ENCODE data around the gene MOB3A.

Gene MOB3A

GRCh38 chr19:2051773-2052704 is 44.1 kb downstream of the MOB3A start:
- ATAC-seq: peak; percentile 21
- DNase-seq: peak; percentile 53 to 59
- H3K4me3 Mint-ChIP-seq: peak overlapping the region; percentile 84 to 87
- H3K9me3 Mint-ChIP-seq: no peaks in the 10 kb centered on the region
- H3K27ac Mint-ChIP-seq: peak overlapping the region; percentile 88 to 99
- H3K4me1 Mint-ChIP-seq: peaks cover 90% of the 10 kb centered on the region
- no peaks in the 10 kb centered on the region for H3K27me3 Mint-ChIP-seq

GRCh38 chr19:2050991-2051772 is 44.9 kb downstream of the MOB3A start, which contains the start of gene MKNK2:
TSS of gene MKNK2 (minus strand) at chr19:2051244. CDS start at chr19:2050851, 393 bp downstream.
- H3K27ac Mint-ChIP-seq: peak within 1 kb of the TSS; percentile 88 to 99
- H3K4me1 Mint-ChIP-seq: peaks cover 86% of the 10 kb centered on the region

GRCh38 chr19:2050349-2050990 is 45.7 kb downstream of the MOB3A start:
- peak in 1 of 2 donors; percentile 49 for DNase-seq
- H3K4me1 Mint-ChIP-seq: peaks cover 86% of the 10 kb centered on the region

More at GRCh38 chr19:2050991-2051772, 44.9 kb downstream of the MOB3A start, which contains the start of gene MKNK2:
- ATAC-seq: peak; percentile 81
- no peaks in the 10 kb centered on the region for H3K9me3 Mint-ChIP-seq
- no peaks in the 10 kb centered on the region for H3K27me3 Mint-ChIP-seq
- DNase-seq: peak; percentile 95 to 98
- peak within 1 kb of the TSS; percentile 89 to 92 for H3K4me3 Mint-ChIP-seq

GRCh38 chr19:2049741-2050348 is 46.3 kb downstream of the MOB3A start:
- Mint-ChIP-seq H3K27ac (peak overlapping the region; percentile 74 to 95), H3K4me1 (peaks cover 86% of the 10 kb centered on the region), H3K4me3 (peak overlapping the region; percentile 89 to 92), H3K27me3 (no peaks in the 10 kb centered on the region), H3K9me3 (no peaks in the 10 kb centered on the region)
- ATAC-seq: peak; percentile 57
- DNase-seq: peak; percentile 64 to 76

More at GRCh38 chr19:2050349-2050990, 45.7 kb downstream of the MOB3A start:
- Mint-ChIP-seq H3K27me3 (no peaks in the 10 kb centered on the region), H3K9me3 (no peaks in the 10 kb centered on the region), H3K4me3 (peak overlapping the region; percentile 89 to 92), H3K27ac (peak overlapping the region in 1 of 2 donors; percentile 95)
- peak; percentile 21 for ATAC-seq

- no peak for ATAC-seq
- no peaks in the 10 kb centered on the region for H3K9me3 Mint-ChIP-seq
- no peak for DNase-seq
- no peaks in the 10 kb centered on the region for H3K27me3 Mint-ChIP-seq
- peaks cover 86% of the 10 kb centered on the region for H3K4me1 Mint-ChIP-seq
- H3K4me3 Mint-ChIP-seq: peak overlapping the region; percentile 89 to 92
- peak overlapping the region in 1 of 2 donors; percentile 95 for H3K27ac Mint-ChIP-seq
These were observed 47.0 kb downstream of the MOB3A start for GRCh38 chr19:2048959-2049740.

GRCh38 chr19:2048104-2048958 is 47.8 kb downstream of the MOB3A start:
- Mint-ChIP-seq H3K27me3 (no peaks in the 10 kb centered on the region), H3K4me3 (peak overlapping the region; percentile 89 to 92), H3K4me1 (peaks cover 86% of the 10 kb centered on the region), H3K27ac (peak overlapping the region in 1 of 2 donors; percentile 93), H3K9me3 (no peaks in the 10 kb centered on the region)
- no peak for ATAC-seq
- no peak for DNase-seq

- Mint-ChIP-seq H3K27me3 (no peaks in the 10 kb centered on the region), H3K4me3 (peak overlapping the region; percentile 57 to 92), H3K27ac (peak overlapping the region; percentile 16 to 93), H3K4me1 (peaks cover 86% of the 10 kb centered on the region), H3K9me3 (no peaks in the 10 kb centered on the region)
- ATAC-seq (no peak), DNase-seq (no peak)
These were observed 48.5 kb downstream of the MOB3A start for GRCh38 chr19:2047449-2048103.

GRCh38 chr19:2047076-2047448 is 49.1 kb downstream of the MOB3A start:
- ATAC-seq: no peak
- DNase-seq: no peak
- peak overlapping the region in 1 of 2 donors; percentile 30 for H3K27ac Mint-ChIP-seq
- peaks cover 86% of the 10 kb centered on the region for H3K4me1 Mint-ChIP-seq
- H3K4me3 Mint-ChIP-seq: peak overlapping the region in 1 of 2 donors; percentile 57
- H3K9me3 Mint-ChIP-seq: no peaks in the 10 kb centered on the region
- no peaks in the 10 kb centered on the region for H3K27me3 Mint-ChIP-seq

GRCh38 chr19:2046046-2046907 is 49.8 kb downstream of the MOB3A start:
- DNase-seq (no peak), ATAC-seq (no peak)
- Mint-ChIP-seq H3K9me3 (no peaks in the 10 kb centered on the region), H3K4me1 (peaks cover 83% of the 10 kb centered on the region), H3K27me3 (no peaks in the 10 kb centered on the region), H3K4me3 (no peak overlapping the region), H3K27ac (peak overlapping the region in 1 of 2 donors; percentile 19)

GRCh38 chr19:2045501-2046045 is 50.6 kb downstream of the MOB3A start:
- Mint-ChIP-seq H3K9me3 (no peaks in the 10 kb centered on the region), H3K4me1 (peaks cover 88% of the 10 kb centered on the region), H3K4me3 (no peak overlapping the region), H3K27ac (peak overlapping the region in 1 of 2 donors; percentile 92), H3K27me3 (no peaks in the 10 kb centered on the region)
- DNase-seq (no peak), ATAC-seq (no peak)

GRCh38 chr19:2044709-2045500 is 51.2 kb downstream of the MOB3A start:
- no peak for DNase-seq
- peaks cover 88% of the 10 kb centered on the region for H3K4me1 Mint-ChIP-seq
- H3K27ac Mint-ChIP-seq: peak overlapping the region; percentile 33 to 92

More at GRCh38 chr19:2044709-2045500, 51.2 kb downstream of the MOB3A start:
- H3K9me3 Mint-ChIP-seq: no peaks in the 10 kb centered on the region
- no peak for ATAC-seq
- H3K27me3 Mint-ChIP-seq: no peaks in the 10 kb centered on the region
- H3K4me3 Mint-ChIP-seq: no peak overlapping the region

Measured in stimulated activated naive CD8-positive, alpha-beta T cell treated with anti-CD3 and anti-CD28 coated beads, Interleukin-15, amount 100 ng/mL, for 72 hours (primary cell).